Measurements from ENCODE around the gene UBE2E1.
"Not testable (repeated sequence)": the region's sequence is repeated elsewhere in the genome, so short reads cannot be mapped to it uniquely, and the experiment has no call there.

Gene UBE2E1

DNA sequence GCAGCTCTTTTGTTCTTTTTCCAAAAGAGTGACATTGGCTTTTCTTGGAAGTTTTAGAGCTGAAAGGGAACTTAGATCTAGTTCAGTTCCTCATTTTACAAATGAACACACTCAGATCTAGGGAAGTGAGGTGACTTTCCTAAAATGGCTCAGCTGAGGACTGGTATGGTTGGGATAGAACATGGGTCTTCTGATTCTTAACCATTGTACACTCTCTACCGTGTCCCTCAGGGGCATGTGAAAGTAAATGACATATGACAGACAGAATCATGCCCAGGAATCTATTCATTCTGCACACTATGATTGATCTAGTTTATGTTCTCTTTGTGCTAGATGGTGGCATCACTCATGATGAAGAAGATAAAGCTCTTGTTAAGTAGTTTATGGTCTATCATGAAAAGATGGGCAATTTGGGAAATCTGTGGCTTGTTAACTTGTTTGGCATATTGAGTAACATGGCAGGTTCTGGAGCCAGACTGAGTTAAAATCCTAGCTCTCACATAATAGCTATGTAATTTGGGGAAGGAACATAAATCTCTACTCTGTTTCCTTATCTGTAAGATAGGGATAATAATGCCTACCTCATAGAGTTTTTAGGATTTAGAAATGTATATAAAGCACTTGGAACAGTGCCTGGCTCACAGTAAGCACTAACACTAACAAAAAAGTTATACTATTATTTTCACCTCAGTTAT, 30.9 kb downstream of the UBE2E1 start:
- Mint-ChIP-seq H3K9me3 (no peaks in the 10 kb centered on the region), H3K4me3 (no peak overlapping the region), H3K4me1 (peaks cover 43% of the 10 kb centered on the region), H3K27me3 (no peaks in the 10 kb centered on the region), H3K27ac (no peak overlapping the region), H3K36me3 (ENCODE audit: low read depth) (no peaks in the 10 kb centered on the region)
- peak; percentile 24 for ATAC-seq
- no peak for DNase-seq

DNA sequence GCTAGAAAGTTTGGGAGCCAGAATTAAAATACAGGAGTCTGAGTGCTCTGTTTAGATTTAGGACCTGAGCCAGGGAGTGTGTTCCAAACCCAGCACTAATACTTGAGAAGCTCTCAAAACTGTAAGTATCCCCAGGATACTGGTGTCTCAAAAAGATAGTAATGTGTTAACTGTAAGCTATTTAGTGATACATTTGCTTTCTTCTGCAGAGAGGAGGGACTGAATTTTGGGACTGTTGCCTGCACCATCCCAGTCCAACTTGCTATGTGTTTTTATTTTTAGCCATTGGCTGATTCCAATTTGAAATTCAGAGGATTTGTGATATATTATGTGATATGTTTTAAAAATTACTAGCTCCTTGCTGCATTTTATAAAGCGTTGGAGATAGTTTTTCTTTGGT, 31.5 kb downstream of the UBE2E1 start:
- peaks cover 41% of the 10 kb centered on the region for H3K4me1 Mint-ChIP-seq
- no peaks in the 10 kb centered on the region for H3K9me3 Mint-ChIP-seq
- no peak overlapping the region for H3K4me3 Mint-ChIP-seq
- DNase-seq, result no peak
- no peak overlapping the region for H3K27ac Mint-ChIP-seq
- no peak for ATAC-seq
- no peaks in the 10 kb centered on the region for H3K27me3 Mint-ChIP-seq
- H3K36me3 Mint-ChIP-seq (ENCODE audit: low read depth), result no peaks in the 10 kb centered on the region

DNA sequence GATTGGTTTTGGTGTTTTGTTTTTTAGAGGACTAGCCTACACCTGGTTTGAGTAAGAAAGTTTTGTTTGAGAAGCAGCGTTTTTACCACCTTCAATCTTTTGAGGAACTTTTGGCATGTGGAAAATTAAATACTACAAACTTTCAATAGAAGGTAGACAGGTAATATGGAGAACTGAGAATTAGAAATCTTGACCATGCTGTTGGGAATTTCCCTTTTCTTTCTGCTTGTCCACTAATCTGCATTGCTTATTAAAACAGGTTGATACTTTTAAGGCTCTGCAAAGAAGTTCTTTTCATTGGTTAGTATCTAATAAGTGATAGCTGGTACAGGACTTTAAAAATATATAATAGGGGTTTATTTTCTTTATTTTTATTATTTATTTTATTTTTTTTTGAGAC, 31.9 kb downstream of the UBE2E1 start:
- H3K9me3 Mint-ChIP-seq, result no peaks in the 10 kb centered on the region
- ATAC-seq (no peak), DNase-seq (no peak)
- H3K27ac Mint-ChIP-seq, result no peak overlapping the region
- H3K36me3 Mint-ChIP-seq (ENCODE audit: low read depth), result no peaks in the 10 kb centered on the region
- H3K4me1 Mint-ChIP-seq, result peaks cover 39% of the 10 kb centered on the region
- no peak overlapping the region for H3K4me3 Mint-ChIP-seq
- H3K27me3 Mint-ChIP-seq, result no peaks in the 10 kb centered on the region

DNA sequence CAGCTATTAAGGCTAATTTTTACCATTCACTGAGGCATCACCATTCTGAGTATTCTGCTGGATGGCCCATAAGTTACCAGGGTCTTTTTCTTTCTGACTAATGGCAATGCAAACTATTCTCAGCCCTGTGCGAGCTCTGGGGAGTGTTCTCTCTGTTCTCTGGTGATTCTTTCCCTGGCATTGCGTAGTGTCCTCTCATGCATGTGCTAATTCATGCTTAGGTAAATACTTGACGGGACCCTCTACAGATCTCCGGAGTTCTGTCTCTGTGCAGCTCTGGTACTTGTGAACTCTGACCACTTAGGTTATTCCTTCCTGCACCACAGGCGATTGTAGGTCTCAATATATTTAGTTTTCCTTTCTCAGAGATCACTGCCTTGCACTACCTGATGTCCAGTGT, 34.8 kb downstream of the UBE2E1 start:
- peaks cover 38% of the 10 kb centered on the region for H3K4me1 Mint-ChIP-seq
- no peaks in the 10 kb centered on the region for H3K27me3 Mint-ChIP-seq
- H3K36me3 Mint-ChIP-seq (ENCODE audit: low read depth), result no peaks in the 10 kb centered on the region
- ATAC-seq (no peak), DNase-seq (no peak)
- no peak overlapping the region for H3K27ac Mint-ChIP-seq
- H3K9me3 Mint-ChIP-seq, result no peaks in the 10 kb centered on the region
- H3K4me3 Mint-ChIP-seq, result no peak overlapping the region

DNA sequence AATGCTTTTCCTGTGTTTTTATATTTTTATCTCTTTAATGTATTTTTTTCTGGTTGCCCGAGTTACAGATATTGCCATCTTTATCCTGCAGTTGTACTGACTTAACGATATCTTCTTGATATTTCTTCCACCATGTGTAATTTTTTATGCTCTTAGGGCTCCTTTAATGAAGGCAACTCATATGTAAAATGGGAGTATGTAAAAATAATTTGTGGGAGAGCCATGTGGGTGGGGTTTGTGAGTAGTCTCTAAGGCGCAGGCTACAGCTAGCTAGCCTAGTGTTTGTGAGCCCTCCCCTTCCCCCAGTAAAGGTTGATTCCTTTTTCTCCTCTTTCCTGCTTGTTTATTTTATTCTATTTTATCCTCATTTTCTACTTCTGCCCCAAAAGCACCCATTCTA, 38.1 kb downstream of the UBE2E1 start:
- H3K4me1 Mint-ChIP-seq, result peaks cover 24% of the 10 kb centered on the region
- H3K4me3 Mint-ChIP-seq, result no peak overlapping the region
- ATAC-seq, result no peak
- H3K27me3 Mint-ChIP-seq, result no peaks in the 10 kb centered on the region
- no peak overlapping the region for H3K27ac Mint-ChIP-seq
- no peaks in the 10 kb centered on the region for H3K36me3 Mint-ChIP-seq (ENCODE audit: low read depth)
- no peak for DNase-seq
- no peaks in the 10 kb centered on the region for H3K9me3 Mint-ChIP-seq

DNA sequence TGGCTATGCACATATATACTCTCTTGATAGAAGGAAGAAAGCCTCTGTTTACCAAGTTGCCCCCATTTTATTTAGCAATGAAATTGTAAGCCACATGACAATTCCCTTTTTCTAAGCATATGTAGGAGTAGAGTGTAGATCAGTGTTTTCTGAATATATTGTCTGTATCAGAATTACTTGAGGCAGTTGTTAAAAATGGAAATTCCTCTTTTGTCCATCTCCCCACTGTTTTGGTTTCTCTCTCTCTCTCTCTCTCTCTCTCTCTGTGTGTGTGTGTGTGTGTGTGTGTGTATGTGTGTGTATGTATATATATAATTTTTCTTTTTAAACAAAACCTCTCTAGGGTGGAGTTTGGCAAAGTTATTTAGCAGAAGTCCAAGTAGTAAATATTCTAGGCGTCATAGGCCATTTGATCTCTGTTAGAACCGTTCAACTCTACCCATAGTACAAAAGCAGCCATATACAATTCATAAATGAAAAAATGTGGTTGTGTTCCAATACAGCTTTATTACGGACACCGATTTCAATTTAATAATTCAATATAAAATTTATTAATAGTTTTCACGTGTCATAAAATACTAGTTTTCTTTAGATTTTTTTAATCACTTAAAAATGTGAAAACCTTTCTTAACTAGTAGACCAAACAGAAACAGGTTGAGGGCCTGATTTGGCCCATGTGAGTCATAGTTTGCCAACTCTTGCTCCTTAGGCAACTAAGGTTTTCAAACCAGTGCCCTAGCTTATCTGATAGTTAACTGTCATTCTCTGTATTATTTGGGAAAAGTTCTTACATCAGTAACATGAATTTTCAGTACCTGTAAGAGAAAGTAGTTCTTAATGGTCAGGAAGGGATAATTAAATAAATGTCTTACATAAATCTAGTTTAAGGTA, 39.8 kb downstream of the UBE2E1 start:
- no peak overlapping the region for H3K27ac Mint-ChIP-seq
- no peaks in the 10 kb centered on the region for H3K27me3 Mint-ChIP-seq
- H3K4me3 Mint-ChIP-seq, result no peak overlapping the region
- H3K4me1 Mint-ChIP-seq, result peaks cover 16% of the 10 kb centered on the region
- no peak for ATAC-seq
- no peak for DNase-seq
- H3K36me3 Mint-ChIP-seq (ENCODE audit: low read depth), result no peaks in the 10 kb centered on the region
- H3K9me3 Mint-ChIP-seq, result peaks cover 5% of the 10 kb centered on the region

DNA sequence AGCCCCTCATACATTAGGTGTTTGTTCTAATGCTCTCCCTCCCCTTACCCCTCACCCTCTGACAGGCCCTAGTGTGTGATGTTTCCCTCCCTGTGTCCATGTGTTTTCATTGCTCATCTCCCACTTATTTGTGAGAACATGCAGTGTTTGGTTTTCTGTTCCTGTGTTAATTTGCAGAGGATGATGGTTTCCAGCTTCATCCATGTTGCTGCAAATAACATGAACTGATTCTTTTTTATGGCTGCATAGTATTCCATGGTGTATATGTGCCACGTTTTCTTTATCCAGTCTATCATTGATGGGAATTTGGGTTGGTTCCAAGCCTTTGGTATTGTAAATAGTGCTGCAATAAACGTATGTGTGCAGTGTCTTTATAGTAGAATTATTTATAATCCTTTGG, 43.7 kb downstream of the UBE2E1 start:
- not testable (repeated sequence) for H3K27ac Mint-ChIP-seq, H3K9me3 Mint-ChIP-seq, H3K27me3 Mint-ChIP-seq, H3K4me1 Mint-ChIP-seq, H3K4me3 Mint-ChIP-seq, DNase-seq, ATAC-seq
- H3K36me3 Mint-ChIP-seq (ENCODE audit: low read depth), result peaks cover 19% of the 10 kb centered on the region

DNA sequence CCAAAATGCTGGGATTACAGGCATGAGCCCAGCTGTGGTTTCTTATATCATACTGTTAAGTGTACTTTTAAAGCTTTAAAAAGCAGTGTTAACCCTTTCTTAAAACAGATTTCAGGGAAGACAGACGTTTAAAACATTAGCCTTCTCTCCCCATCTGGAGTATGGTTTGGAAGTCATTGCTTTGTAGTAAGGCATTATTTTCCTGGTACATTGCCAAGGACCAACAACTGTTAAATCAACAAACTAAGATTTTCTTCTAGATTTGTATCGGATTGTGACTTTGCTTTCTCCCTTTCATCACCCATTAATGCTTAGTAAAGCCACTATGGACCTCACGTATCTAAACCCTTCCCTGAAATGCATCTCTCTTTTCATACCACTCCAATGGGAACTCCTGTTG, 50.5 kb downstream of the UBE2E1 start:
- no peak for DNase-seq
- Mint-ChIP-seq H3K27me3 (no peaks in the 10 kb centered on the region), H3K27ac (no peak overlapping the region), H3K9me3 (peaks cover 5% of the 10 kb centered on the region), H3K4me1 (peaks cover 40% of the 10 kb centered on the region), H3K36me3 (ENCODE audit: low read depth) (peaks cover 16% of the 10 kb centered on the region), H3K4me3 (no peak overlapping the region)
- ATAC-seq, result no peak

DNA sequence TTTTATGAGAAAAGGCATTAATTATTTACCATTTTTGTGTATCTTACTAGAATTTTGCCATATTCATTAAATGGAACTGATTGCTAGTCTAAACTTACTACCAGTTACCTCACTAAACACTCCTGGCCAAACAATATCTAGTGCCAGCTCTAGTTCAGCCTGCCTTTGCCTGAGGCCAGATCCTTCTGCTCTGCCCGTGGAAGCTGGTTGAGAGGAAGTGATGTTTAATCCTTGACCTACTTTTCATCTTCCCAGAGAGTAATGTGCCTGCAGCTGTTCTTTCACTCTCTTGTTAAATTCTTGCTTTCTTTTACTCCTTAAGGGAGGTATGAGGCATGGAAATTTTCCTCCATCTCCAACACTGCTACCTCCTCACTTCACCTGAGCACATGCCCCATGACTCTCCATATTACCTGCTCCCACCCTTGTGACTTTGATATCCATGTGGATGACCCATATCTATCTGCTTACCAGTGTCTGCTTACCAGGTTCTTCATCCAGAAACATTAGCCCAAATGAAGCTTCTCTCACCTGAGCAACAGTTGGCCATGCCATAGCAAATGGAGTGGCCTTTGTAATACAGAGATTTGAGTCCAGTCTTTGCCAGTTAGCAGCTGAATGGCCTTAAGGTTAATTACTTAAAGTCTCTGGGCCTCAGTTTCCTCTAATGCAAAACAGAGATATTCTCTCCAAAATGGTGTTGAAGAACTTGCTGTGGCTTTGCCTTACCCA, 53.4 kb downstream of the UBE2E1 start:
- Mint-ChIP-seq H3K9me3 (no peaks in the 10 kb centered on the region), H3K4me1 (peaks cover 43% of the 10 kb centered on the region), H3K27ac (no peak overlapping the region), H3K4me3 (no peak overlapping the region), H3K36me3 (ENCODE audit: low read depth) (peaks cover 3% of the 10 kb centered on the region), H3K27me3 (no peaks in the 10 kb centered on the region)
- DNase-seq, result no peak
- no peak for ATAC-seq

DNA sequence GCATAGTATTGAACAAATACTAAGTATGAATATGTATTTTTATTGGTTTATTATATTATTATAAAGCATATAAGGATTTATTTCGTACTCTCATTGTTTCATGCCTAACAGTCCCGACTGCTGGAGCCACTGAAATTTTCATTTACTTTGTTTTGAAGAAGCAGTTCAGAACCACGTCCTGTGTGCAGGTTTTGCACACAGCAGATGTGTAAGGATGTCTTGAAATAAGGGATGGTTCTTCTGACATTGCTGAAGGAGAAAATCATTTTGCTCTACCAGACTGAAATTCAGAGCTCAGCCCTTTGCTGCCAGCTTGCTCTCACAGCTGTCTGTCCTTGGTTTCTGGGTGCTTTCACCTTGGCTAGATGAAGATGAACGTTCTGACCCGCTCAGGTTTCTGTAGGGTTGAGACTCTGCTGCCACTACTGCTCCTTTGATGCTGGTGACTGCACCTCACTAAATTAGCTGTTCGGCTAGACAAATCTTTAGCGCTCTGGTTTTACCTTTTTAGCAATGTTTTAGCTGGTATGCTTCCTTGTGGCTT, 54.2 kb downstream of the UBE2E1 start:
- peaks cover 43% of the 10 kb centered on the region for H3K4me1 Mint-ChIP-seq
- ATAC-seq, result no peak
- DNase-seq, result no peak
- no peaks in the 10 kb centered on the region for H3K27me3 Mint-ChIP-seq
- peaks cover 3% of the 10 kb centered on the region for H3K36me3 Mint-ChIP-seq (ENCODE audit: low read depth)
- no peak overlapping the region for H3K27ac Mint-ChIP-seq
- no peak overlapping the region for H3K4me3 Mint-ChIP-seq
- no peaks in the 10 kb centered on the region for H3K9me3 Mint-ChIP-seq

DNA sequence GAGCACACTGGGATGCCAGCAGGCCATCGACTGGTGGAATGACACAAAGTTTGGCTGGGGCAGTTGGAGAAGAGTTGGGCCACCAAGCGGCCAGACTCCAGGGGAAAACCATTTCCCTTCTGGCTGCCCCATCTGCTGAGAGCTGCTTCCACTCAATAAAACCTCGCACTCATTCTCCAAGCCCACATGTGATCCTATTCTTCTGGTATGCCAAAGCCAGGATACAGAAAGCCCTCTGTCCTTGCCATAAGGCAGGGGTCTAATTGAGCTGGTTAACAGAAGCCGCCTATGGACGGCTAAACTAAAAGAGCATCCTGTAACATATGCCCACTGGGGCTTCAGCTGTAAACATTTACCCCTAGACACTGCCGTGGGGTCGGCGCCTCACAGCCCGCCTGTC, 55.9 kb downstream of the UBE2E1 start:
- ATAC-seq, result no peak
- Mint-ChIP-seq H3K27ac (no peak overlapping the region), H3K36me3 (ENCODE audit: low read depth) (peaks cover 3% of the 10 kb centered on the region), H3K27me3 (no peaks in the 10 kb centered on the region), H3K9me3 (no peaks in the 10 kb centered on the region), H3K4me1 (peaks cover 38% of the 10 kb centered on the region), H3K4me3 (no peak overlapping the region)
- no peak for DNase-seq

DNA sequence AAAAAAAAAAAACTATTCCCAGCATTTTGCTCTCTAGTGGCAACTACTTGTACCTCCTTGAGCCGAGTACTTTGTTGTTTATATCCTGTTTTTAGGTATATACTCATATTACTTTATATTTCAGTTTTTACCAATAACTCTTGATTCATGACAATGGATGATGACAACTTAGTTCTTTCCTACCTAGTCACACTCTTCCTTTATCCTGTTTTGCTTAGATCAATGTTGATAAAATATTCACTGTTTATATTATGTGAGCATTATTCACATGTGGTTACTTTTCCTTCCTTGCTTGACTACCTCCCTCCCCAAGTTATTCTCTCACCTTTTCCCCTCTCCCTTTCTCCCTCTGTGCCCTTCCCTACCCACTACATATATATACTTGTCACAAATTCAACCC, 57.3 kb downstream of the UBE2E1 start:
- ATAC-seq, result no peak
- no peaks in the 10 kb centered on the region for H3K9me3 Mint-ChIP-seq
- peaks cover 27% of the 10 kb centered on the region for H3K4me1 Mint-ChIP-seq
- no peaks in the 10 kb centered on the region for H3K27me3 Mint-ChIP-seq
- H3K4me3 Mint-ChIP-seq, result no peak overlapping the region
- H3K36me3 Mint-ChIP-seq (ENCODE audit: low read depth), result peaks cover 3% of the 10 kb centered on the region
- H3K27ac Mint-ChIP-seq, result no peak overlapping the region
- no peak for DNase-seq

DNA sequence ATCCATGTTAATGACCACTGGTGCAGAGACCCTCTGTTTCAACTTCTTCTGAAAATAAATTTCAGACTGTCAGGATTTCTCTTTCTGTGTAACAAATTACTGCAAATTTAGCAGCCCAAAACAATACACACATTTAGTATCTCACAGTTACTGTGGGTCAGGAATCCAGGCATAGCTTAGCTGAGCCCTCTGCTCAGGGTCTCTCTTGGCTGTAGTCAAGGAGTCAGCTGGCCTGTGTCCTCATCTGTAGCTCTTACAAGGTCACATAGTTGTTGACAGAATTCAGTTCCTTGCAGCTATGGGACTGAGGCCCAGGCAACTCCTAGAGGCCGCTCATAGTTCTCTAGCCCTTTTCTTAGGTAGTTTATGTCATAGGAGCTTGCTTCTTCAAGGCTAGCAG, 59.2 kb downstream of the UBE2E1 start:
- Mint-ChIP-seq H3K4me3 (no peak overlapping the region), H3K4me1 (peaks cover 16% of the 10 kb centered on the region), H3K9me3 (no peaks in the 10 kb centered on the region), H3K36me3 (ENCODE audit: low read depth) (peaks cover 3% of the 10 kb centered on the region), H3K27ac (no peak overlapping the region), H3K27me3 (no peaks in the 10 kb centered on the region)
- DNase-seq (no peak), ATAC-seq (no peak)

DNA sequence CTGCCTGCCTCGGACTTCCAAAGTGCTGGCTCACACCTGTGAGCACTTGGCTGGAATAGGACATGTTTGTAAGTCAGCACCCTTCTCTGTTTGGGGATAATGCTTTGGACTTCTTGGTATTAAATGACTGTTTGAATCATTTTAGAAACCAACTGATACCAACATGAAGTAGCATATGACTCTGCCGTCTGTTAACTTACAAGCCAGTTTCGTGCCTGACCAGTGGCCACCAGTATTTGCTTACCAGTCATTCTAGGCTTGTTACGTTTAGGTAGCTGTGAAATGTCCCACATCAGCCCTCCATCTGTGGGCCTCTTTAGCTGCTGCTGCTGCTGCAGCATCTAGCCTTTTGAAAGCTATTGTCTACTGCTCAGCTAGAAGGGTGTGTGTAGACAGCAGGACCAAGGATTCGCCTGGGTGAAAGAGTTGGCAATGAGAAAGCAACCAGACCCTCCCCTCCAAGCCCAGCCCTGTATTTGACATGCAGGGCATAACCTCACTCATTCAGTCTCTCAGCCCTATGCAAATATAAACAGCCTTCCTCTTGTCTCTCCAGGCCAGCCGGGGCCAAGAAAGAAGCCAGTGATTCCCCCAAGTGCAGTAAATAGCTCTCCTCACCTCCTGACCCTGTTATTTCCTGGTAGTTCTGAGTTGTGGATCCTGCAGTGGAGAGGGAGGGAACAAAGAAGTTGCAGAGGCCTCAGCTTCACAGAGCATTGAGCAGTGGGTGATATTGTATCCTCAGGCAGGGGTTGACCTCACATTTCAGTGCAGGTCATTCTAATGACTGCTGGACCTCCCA, 60.0 kb downstream of the UBE2E1 start:
- Mint-ChIP-seq H3K4me3 (no peak overlapping the region), H3K9me3 (no peaks in the 10 kb centered on the region), H3K36me3 (ENCODE audit: low read depth) (peaks cover 3% of the 10 kb centered on the region), H3K27ac (no peak overlapping the region), H3K4me1 (peaks cover 10% of the 10 kb centered on the region), H3K27me3 (no peaks in the 10 kb centered on the region)
- no peak for DNase-seq
- no peak for ATAC-seq
